Lower leg skin (tissue), 4 donors: ENCODE results near the gene LEO1. TPM values are rescaled to one million over a fixed set of nuclear protein-coding genes. Genes with fewer than 3 reads are reported as not detected.

Experiments used
- DNase-seq, 2 donors: peaks; one replicate each; pipeline ENCODE4 v3.0.0-alpha.2; 2019; ENCODE audit warnings: low spot score in 2 of 2
- H3K4me3 ChIP-seq: fragments of 200-600 bp; sonication (generic); 2 replicates; pipeline ENCODE4 v1.5.1; 2017; ENCODE audit warnings: mild to moderate bottlenecking, low read depth; ENCODE audit not compliant: poor library complexity, severe bottlenecking
- CTCF ChIP-seq, 3 donors: fragments of 450-650 bp; IDR thresholded peaks; one replicate each; pipeline ENCODE4 v1.5.1; 2016; ENCODE audit warnings: antibody characterized with exemption in 3 of 3, mild to moderate bottlenecking in 3 of 3, moderate library complexity in 2 of 3
- POLR2A ChIP-seq, 2 donors: fragments of 450-650 bp; IDR thresholded peaks; one replicate each; pipeline ENCODE4 v1.6.1; 2016 to 2017; ENCODE audit warnings: antibody characterized with exemption in 2 of 2, mild to moderate bottlenecking in 1 of 2, moderate library complexity in 1 of 2
- WGBS, 2 donors: methylation state at CpG; one replicate each; pipeline ENCODE4 v1.1.5; 2018; 5-methylcytosine and 5-hydroxymethylcytosine counted together
- intact Hi-C: fragments of 100-400 bp; cut with DNase I; formaldehyde crosslinking; loops from one replicate; pipeline ENCODE4 v1.15.0; 2023; ENCODE audit warnings: low total_unique reads
- total RNA-seq, 4 donors: library from RNA; depleted of rRNA; stranded (reverse); fragments of >200 nt; gene quantifications; one replicate each; pipeline ENCODE4 v1.1.0, GENCODE V29; 2016

The LEO1 gene
- total RNA-seq, 4 donors from 2014 or later: 18.5 to 23.8 (median 20.8) TPM

GRCh38 chr15:52018244-52018643, 46.7 kb upstream of the LEO1 start:
- intact Hi-C loops: no loop called here
- no peak overlapping the region for H3K4me3 ChIP-seq
- DNase-seq: no peak
- TF ChIP-seq POLR2A (IDR thresholded peaks at IDR 0.05) (no peak), CTCF (IDR thresholded peaks at IDR 0.05) (no peak)
- 93 to 94% methylated on average over 7 of the region's 7 CpGs for WGBS, 2 donors

- WGBS, 2 donors: 92 to 98% methylated on average over 2 of the region's 2 CpGs
Measured at GRCh38 chr15:52016316-52016715, 44.7 kb upstream of the LEO1 start.

GRCh38 chr15:52014616-52015015, 43.0 kb upstream of the LEO1 start:
- intact Hi-C loops: no loop called here
- H3K4me3 ChIP-seq: no peak overlapping the region
- TF ChIP-seq CTCF (IDR thresholded peaks at IDR 0.05): no peak
- no peak for TF ChIP-seq POLR2A (IDR thresholded peaks at IDR 0.05)
- no peak for DNase-seq
- WGBS, 2 donors: 100% methylated on average over 1 of the region's 1 CpG

More at GRCh38 chr15:52016316-52016715, 44.7 kb upstream of the LEO1 start:
- intact Hi-C loops: no loop called here
- no peak overlapping the region for H3K4me3 ChIP-seq
- DNase-seq: no peak
- TF ChIP-seq CTCF (IDR thresholded peaks at IDR 0.05) (no peak), POLR2A (IDR thresholded peaks at IDR 0.05) (no peak)

- H3K4me3 ChIP-seq: no peak overlapping the region
- no peak for TF ChIP-seq CTCF (IDR thresholded peaks at IDR 0.05)
- no peak for TF ChIP-seq POLR2A (IDR thresholded peaks at IDR 0.05)
- DNase-seq: no peak
- intact Hi-C loops: no loop called here
- WGBS, 2 donors: 80 to 85% methylated on average over 3 of the region's 3 CpGs
Measured at GRCh38 chr15:52013151-52013791, 41.7 kb upstream of the LEO1 start.

GRCh38 chr15:52012210-52012609, 40.6 kb upstream of the LEO1 start:
- intact Hi-C loops: no loop called here
- DNase-seq: no peak
- TF ChIP-seq POLR2A (IDR thresholded peaks at IDR 0.05): no peak
- no peak for TF ChIP-seq CTCF (IDR thresholded peaks at IDR 0.05)
- no peak overlapping the region for H3K4me3 ChIP-seq
- 45 to 55% methylated on average over 2 of the region's 2 CpGs for WGBS, 2 donors

- 31 to 54% methylated on average over 3 of the region's 3 CpGs for WGBS, 2 donors
- TF ChIP-seq POLR2A (IDR thresholded peaks at IDR 0.05) (no peak), CTCF (IDR thresholded peaks at IDR 0.05) (no peak)
- H3K4me3 ChIP-seq: no peak overlapping the region
- no peak for DNase-seq
- intact Hi-C loops: no loop called here
Measured at GRCh38 chr15:52011711-52012144, 40.1 kb upstream of the LEO1 start.
